OCI-LY1 (cell line): Measurements from ENCODE around the gene U2AF1L4.
A peak's percentile ranks its signal among the peaks of the same experiment; 100 is the strongest.

Source experiments
- H2AFZ ChIP-seq: fragments of 200-600 bp; sonication (generic), shearing (Covaris generic); 2 replicates; pipeline ENCODE4 v1.6.0; 2014; ENCODE audit warnings: antibody characterized with exemption, mild to moderate bottlenecking, low read length
- H3F3A ChIP-seq: fragments of 200-600 bp; sonication (generic), shearing (Covaris generic); 2 replicates; pipeline ENCODE4 v1.6.0; 2014; ENCODE audit warnings: mild to moderate bottlenecking, antibody characterized with exemption, low read length, moderate library complexity; ENCODE audit not compliant: insufficient read depth
- H3K27ac ChIP-seq: fragments of 200-600 bp; sonication (generic); 2 replicates; pipeline ENCODE4 v1.5.1; 2014; ENCODE audit warnings: low read length, mixed run types, mild to moderate bottlenecking, low read depth; ENCODE audit not compliant: poor library complexity, severe bottlenecking
- H3K27me3 ChIP-seq: fragments of 200-600 bp; sonication (generic); 2 replicates; pipeline ENCODE4 v1.6.0; 2014; ENCODE audit warnings: antibody characterized with exemption, mild to moderate bottlenecking, low read length, moderate library complexity; ENCODE audit not compliant: insufficient read depth
- H3K36me3 ChIP-seq: fragments of 200-600 bp; sonication (generic); 2 replicates; pipeline ENCODE4 v1.6.1; 2014; ENCODE audit warnings: mild to moderate bottlenecking, antibody characterized with exemption, low read length, moderate library complexity, mixed read lengths; ENCODE audit not compliant: insufficient read depth
- H3K4me1 ChIP-seq: fragments of 200-600 bp; sonication (generic); 2 replicates; pipeline ENCODE4 v1.5.1; 2014; ENCODE audit warnings: mild to moderate bottlenecking, low read length, moderate library complexity; ENCODE audit not compliant: insufficient read depth, severe bottlenecking
- H3K4me2 ChIP-seq: fragments of 200-600 bp; sonication (generic), shearing (Covaris generic); 2 replicates; pipeline ENCODE4 v1.6.1; 2014; ENCODE audit warnings: low read length
- H3K4me3 ChIP-seq: fragments of 200-600 bp; sonication (generic); 2 replicates; pipeline ENCODE4 v1.5.1; 2014; ENCODE audit warnings: low read length, low read depth, mild to moderate bottlenecking, mixed read lengths; ENCODE audit not compliant: poor library complexity, severe bottlenecking
- H3K79me2 ChIP-seq: fragments of 200-600 bp; shearing (Covaris generic); 2 replicates; pipeline ENCODE4 v1.6.1; 2016; ENCODE audit warnings: mixed run types, low read length, mixed read lengths; ENCODE audit not compliant: insufficient read depth
- H3K9ac ChIP-seq: fragments of 200-600 bp; sonication (generic), shearing (Covaris generic); 2 replicates; pipeline ENCODE4 v1.6.1; 2014; ENCODE audit warnings: mild to moderate bottlenecking, low read length, mixed read lengths
- H3K9me2 ChIP-seq: fragments of 200-600 bp; sonication (generic), shearing (Covaris generic); 2 replicates; pipeline ENCODE4 v1.6.1; 2014; ENCODE audit warnings: low read depth, mild to moderate bottlenecking, low read length, mixed read lengths
- H3K9me3 ChIP-seq: fragments of 200-600 bp; shearing (Covaris generic); 2 replicates; pipeline ENCODE4 v1.6.1; 2014; ENCODE audit warnings: low read length, mixed read lengths
- H4K20me1 ChIP-seq: fragments of 200-600 bp; sonication (generic), shearing (Covaris generic); 2 replicates; pipeline ENCODE4 v1.6.0; 2016; ENCODE audit warnings: mild to moderate bottlenecking, low read length; ENCODE audit not compliant: insufficient read depth
- CTCF ChIP-seq: fragments of 200-600 bp; sonication (generic), shearing (Covaris generic); IDR thresholded peaks from 2 replicates; pipeline ENCODE4 v1.5.1; 2017; ENCODE audit warnings: mild to moderate bottlenecking, antibody characterized with exemption, low read length, moderate library complexity, mixed read lengths
- EZH2 ChIP-seq: fragments of 200-600 bp; sonication (generic), shearing (Covaris generic); IDR thresholded peaks from 2 replicates; pipeline ENCODE4 v1.8.0; 2017; ENCODE audit warnings: borderline replicate concordance, mixed run types, mild to moderate bottlenecking, antibody characterized with exemption, low read length, moderate library complexity, mixed read lengths

Gene U2AF1L4

GRCh38 chr19:35745328-35746086 lies at the start of gene U2AF1L4, which contains the start of gene PSENEN:
U2AF1L4 (minus strand) TSS chr19:35745418; CDS start chr19:35745391, 27 bp downstream.
PSENEN (plus strand) TSS chr19:35745651; CDS start chr19:35745931, 280 bp downstream.
- Histone ChIP-seq H3F3A (no peaks in the 10 kb centered on the region), H3K27ac (peak within 1 kb of the TSS; percentile 97), H3K36me3 (no peaks in the 10 kb centered on the region), H3K4me3 (peak within 1 kb of the TSS; percentile 91), H3K27me3 (no peaks in the 10 kb centered on the region), H3K4me2 (peak within 1 kb of the TSS; percentile 87), H3K4me1 (peaks cover 68% of the 10 kb centered on the region), H3K79me2 (no peaks in the 10 kb centered on the region), H3K9ac (peak within 1 kb of the TSS; percentile 92), H3K9me2 (no peaks in the 10 kb centered on the region), H4K20me1 (no peaks in the 10 kb centered on the region), H2AFZ (no peak within 1 kb of the TSS), H3K9me3 (no peaks in the 10 kb centered on the region)
- no peak for TF ChIP-seq CTCF
- no peak for TF ChIP-seq EZH2

GRCh38 chr19:35793381-35794165 lies 48.4 kb upstream of the U2AF1L4 start:
- no peak overlapping the region for H3K4me2 ChIP-seq
- no peaks in the 10 kb centered on the region for H3K4me1 ChIP-seq
- H3K27me3 ChIP-seq = no peaks in the 10 kb centered on the region
- H3K79me2 ChIP-seq = no peaks in the 10 kb centered on the region
- no peaks in the 10 kb centered on the region for H3K9me3 ChIP-seq
- H3K9ac ChIP-seq = no peak overlapping the region
- H3K4me3 ChIP-seq = no peak overlapping the region
- no peak for TF ChIP-seq CTCF
- TF ChIP-seq EZH2 = no peak
- H2AFZ ChIP-seq = no peak overlapping the region
- no peaks in the 10 kb centered on the region for H4K20me1 ChIP-seq
- H3K27ac ChIP-seq = no peak overlapping the region
- H3F3A ChIP-seq = no peaks in the 10 kb centered on the region; the same call in 1 of the 2 replicates
- no peaks in the 10 kb centered on the region for H3K9me2 ChIP-seq
- H3K36me3 ChIP-seq = no peaks in the 10 kb centered on the region

- Histone ChIP-seq H3K36me3 (no peaks in the 10 kb centered on the region), H3K9ac (no peak overlapping the region), H3K4me3 (no peak overlapping the region)
Observed at GRCh38 chr19:35792888-35793287, 47.7 kb upstream of the U2AF1L4 start.

More at GRCh38 chr19:35792888-35793287, 47.7 kb upstream of the U2AF1L4 start:
- Histone ChIP-seq H3K27me3 (no peaks in the 10 kb centered on the region), H3K9me2 (no peaks in the 10 kb centered on the region), H3K79me2 (no peaks in the 10 kb centered on the region), H3K4me1 (no peaks in the 10 kb centered on the region), H3K9me3 (no peaks in the 10 kb centered on the region), H2AFZ (no peak overlapping the region), H3K4me2 (no peak overlapping the region), H3F3A (no peaks in the 10 kb centered on the region; the same call in 1 of the 2 replicates), H3K27ac (no peak overlapping the region), H4K20me1 (no peaks in the 10 kb centered on the region)
- no peak for TF ChIP-seq EZH2
- TF ChIP-seq CTCF = no peak
